Astrocyte (in vitro differentiated cells and primary cell): ENCODE results near the gene HSF5. TPM values are rescaled to one million over a fixed set of nuclear protein-coding genes. Genes with fewer than 3 reads are reported as not detected.

Experiments
- DNase-seq: peaks from one replicate; pipeline ENCODE4 v3.0.0-alpha.2; 2010; ENCODE audit warnings: low read depth
- FAIRE-seq: peaks from 2 replicates; lab custom pipeline; 2011; peaks lifted over from hg19 to GRCh38; lab: Jason Lieb, UNC
- H2AFZ ChIP-seq: 2 replicates; pipeline ENCODE4 v1.6.0; 2012; ENCODE audit warnings: low read depth, low read length, inconsistent platforms
- H3K27ac ChIP-seq: 2 replicates; pipeline ENCODE4 v1.5.1; 2011; ENCODE audit warnings: low read depth, low read length, inconsistent platforms
- H3K27me3 ChIP-seq: 2 replicates; pipeline ENCODE4 v1.6.0; 2011; ENCODE audit warnings: low read length, inconsistent platforms; ENCODE audit not compliant: insufficient read depth
- H3K36me3 ChIP-seq: 2 replicates; pipeline ENCODE4 v1.5.1; 2011; ENCODE audit warnings: low read length, inconsistent platforms; ENCODE audit not compliant: insufficient read depth
- H3K4me1 ChIP-seq: 2 replicates; pipeline ENCODE4 v1.5.1; 2011; ENCODE audit warnings: low read length, inconsistent platforms; ENCODE audit not compliant: insufficient read depth
- H3K4me2 ChIP-seq: 2 replicates; pipeline ENCODE4 v1.6.0; 2012; ENCODE audit warnings: low read length, inconsistent platforms
- H3K4me3 ChIP-seq: 2 replicates; pipeline ENCODE4 v1.5.1; 2011; ENCODE audit warnings: low read depth, mild to moderate bottlenecking, low read length, inconsistent platforms; ENCODE audit not compliant: insufficient read depth
- H3K79me2 ChIP-seq: 2 replicates; pipeline ENCODE4 v1.6.0; 2012; ENCODE audit warnings: mild to moderate bottlenecking, low read length, inconsistent platforms; ENCODE audit not compliant: insufficient read depth
- H3K9ac ChIP-seq: 2 replicates; pipeline ENCODE4 v1.6.0; 2012; ENCODE audit warnings: mild to moderate bottlenecking, low read length, inconsistent platforms
- H3K9me3 ChIP-seq: 2 replicates; pipeline ENCODE4 v1.5.1; 2012; ENCODE audit warnings: low read depth, mild to moderate bottlenecking, low read length, inconsistent platforms; ENCODE audit not compliant: insufficient read depth
- H4K20me1 ChIP-seq: 2 replicates; pipeline ENCODE4 v1.6.0; 2012; ENCODE audit warnings: low read length, inconsistent platforms; ENCODE audit not compliant: insufficient read depth
- H3K27ac Mint-ChIP-seq: one replicate; pipeline ENCODE4 v1.8.0; 2021; ENCODE audit warnings: mild to moderate bottlenecking, mixed read lengths; ENCODE audit not compliant: unreplicated experiment
- H3K27me3 Mint-ChIP-seq: one replicate; pipeline ENCODE4 v1.8.0; 2021; ENCODE audit warnings: low read depth, mixed read lengths; ENCODE audit not compliant: unreplicated experiment
- H3K36me3 Mint-ChIP-seq: one replicate; pipeline ENCODE4 v1.8.0; 2021; ENCODE audit warnings: low read depth, mixed read lengths; ENCODE audit not compliant: unreplicated experiment
- H3K4me1 Mint-ChIP-seq: one replicate; pipeline ENCODE4 v1.8.0; 2021; ENCODE audit warnings: low read depth, mixed read lengths; ENCODE audit not compliant: unreplicated experiment
- H3K4me3 Mint-ChIP-seq: one replicate; pipeline ENCODE4 v1.8.0; 2021; ENCODE audit warnings: mild to moderate bottlenecking, moderate library complexity, mixed read lengths; ENCODE audit not compliant: unreplicated experiment
- H3K9me3 Mint-ChIP-seq: one replicate; pipeline ENCODE4 v1.8.0; 2021; ENCODE audit warnings: mild to moderate bottlenecking, mixed read lengths; ENCODE audit not compliant: unreplicated experiment
- CTCF ChIP-seq: IDR thresholded peaks from 2 replicates; pipeline ENCODE4 v1.5.1; 2011; ENCODE audit warnings: low read depth, mild to moderate bottlenecking, inconsistent platforms, low read length, moderate library complexity; ENCODE audit not compliant: insufficient read depth
- EZH2 ChIP-seq: IDR thresholded peaks from 2 replicates; pipeline ENCODE4 v1.6.1; 2012; ENCODE audit warnings: mild to moderate bottlenecking, low read length, inconsistent platforms; ENCODE audit not compliant: insufficient read depth
- total RNA-seq: library from RNA; stranded (reverse); gene quantifications from 2 replicates; pipeline ENCODE4 v1.2.1, GENCODE V29; 2021

HSF5 gene
- total RNA-seq, 1 donor from 2014 or later: not detected

DNA sequence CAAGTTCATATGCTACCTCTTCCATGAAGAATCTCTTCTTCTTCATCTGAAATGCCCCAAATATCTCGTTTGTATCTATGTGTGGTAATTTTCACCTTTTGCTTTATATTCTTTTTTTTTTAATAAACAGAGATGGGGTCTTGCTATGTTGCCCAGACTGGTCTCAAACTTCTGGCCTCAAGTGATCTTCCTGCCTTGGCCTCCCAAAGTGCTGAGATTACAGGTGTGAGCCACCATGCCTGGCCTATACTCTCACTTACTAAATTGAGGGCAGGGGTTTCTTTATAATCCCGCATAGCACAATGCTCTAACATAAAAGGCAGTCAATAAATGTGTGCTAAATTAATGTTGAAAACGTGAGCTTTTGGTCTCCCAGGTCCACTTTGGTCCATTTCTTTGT, 101.5 kb downstream of the HSF5 start:
- Mint-ChIP-seq H3K4me3 (no peak overlapping the region), H3K9me3 (no peaks in the 10 kb centered on the region), H3K4me1 (peaks cover 14% of the 10 kb centered on the region), H3K27ac (no peak overlapping the region), H3K36me3 (no peaks in the 10 kb centered on the region), H3K27me3 (peaks cover 2% of the 10 kb centered on the region)
- no peaks in the 10 kb centered on the region for H3K79me2 ChIP-seq
- no peak for TF ChIP-seq CTCF
- no peaks in the 10 kb centered on the region for H4K20me1 ChIP-seq
- peaks cover 24% of the 10 kb centered on the region for H3K27me3 ChIP-seq
- no peak overlapping the region for H3K4me2 ChIP-seq
- H2AFZ ChIP-seq: no peak overlapping the region
- H3K4me3 ChIP-seq: no peak overlapping the region
- H3K27ac ChIP-seq: no peak overlapping the region
- no peak overlapping the region for H3K9ac ChIP-seq
- no peak for DNase-seq
- H3K9me3 ChIP-seq: no peaks in the 10 kb centered on the region
- no peaks in the 10 kb centered on the region for H3K36me3 ChIP-seq
- no peak for FAIRE-seq
- peaks cover 5% of the 10 kb centered on the region for H3K4me1 ChIP-seq

DNA sequence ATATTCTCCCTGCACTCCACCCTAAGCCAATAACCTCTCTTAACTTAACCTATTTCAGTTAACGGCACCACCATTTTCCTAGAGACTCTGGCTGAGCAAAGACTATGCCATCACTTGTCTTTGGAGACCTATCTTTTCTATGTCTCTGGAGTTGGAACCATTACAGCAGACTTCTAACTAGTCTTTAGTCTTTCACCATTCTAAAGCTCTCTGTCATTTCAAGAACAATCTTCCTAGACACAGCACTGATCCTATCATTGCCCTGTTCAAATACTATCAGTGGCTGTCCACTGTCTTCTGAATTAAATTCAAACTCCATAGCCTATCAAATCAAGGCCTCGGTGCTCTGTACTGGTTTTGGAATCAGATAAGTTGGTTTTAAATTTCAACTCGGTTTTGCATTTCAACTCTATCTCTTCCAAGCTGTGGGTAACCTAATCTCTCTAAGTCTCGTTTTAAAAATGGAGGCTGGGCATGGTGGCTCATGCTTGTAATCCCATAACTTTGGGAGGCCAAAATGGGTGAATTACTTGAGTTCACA, 102.8 kb downstream of the HSF5 start:
- Mint-ChIP-seq H3K27ac (no peak overlapping the region), H3K9me3 (no peaks in the 10 kb centered on the region), H3K27me3 (peaks cover 2% of the 10 kb centered on the region), H3K4me1 (peaks cover 17% of the 10 kb centered on the region), H3K36me3 (no peaks in the 10 kb centered on the region), H3K4me3 (no peak overlapping the region)
- no peak overlapping the region for H2AFZ ChIP-seq
- no peak overlapping the region for H3K4me2 ChIP-seq
- H3K36me3 ChIP-seq: no peaks in the 10 kb centered on the region
- H3K27ac ChIP-seq: no peak overlapping the region
- no peaks in the 10 kb centered on the region for H4K20me1 ChIP-seq
- no peaks in the 10 kb centered on the region for H3K4me1 ChIP-seq
- DNase-seq (no peak), FAIRE-seq (no peak)
- no peak overlapping the region for H3K4me3 ChIP-seq
- no peak overlapping the region for H3K9ac ChIP-seq
- peaks cover 18% of the 10 kb centered on the region for H3K27me3 ChIP-seq
- no peak for TF ChIP-seq EZH2
- TF ChIP-seq CTCF: no peak
- H3K9me3 ChIP-seq: no peaks in the 10 kb centered on the region
- no peaks in the 10 kb centered on the region for H3K79me2 ChIP-seq

DNA sequence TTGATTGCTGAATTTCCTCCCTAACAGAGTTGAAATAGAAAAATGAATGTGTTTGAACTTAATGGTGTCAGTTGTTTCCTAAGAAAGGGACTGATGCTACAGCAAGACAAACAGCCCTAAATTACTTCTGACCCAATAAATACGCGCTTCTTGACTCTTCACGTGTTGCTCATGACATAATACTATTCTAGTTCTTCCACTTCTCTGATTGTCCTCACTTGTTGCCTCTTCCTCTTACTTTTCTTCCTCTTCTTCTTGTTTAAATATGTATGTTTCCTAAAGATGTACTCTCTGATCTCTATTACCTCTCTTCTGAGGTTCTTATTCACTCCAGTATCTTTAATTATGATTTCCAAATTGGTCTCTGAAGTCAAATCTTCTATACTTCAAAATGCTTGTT, 103.3 kb downstream of the HSF5 start:
- peaks cover under 1% of the 10 kb centered on the region for H3K27me3 Mint-ChIP-seq
- H3K4me3 Mint-ChIP-seq: no peak overlapping the region
- no peaks in the 10 kb centered on the region for H3K79me2 ChIP-seq
- no peaks in the 10 kb centered on the region for H3K4me1 ChIP-seq
- no peak overlapping the region for H2AFZ ChIP-seq
- H3K9me3 ChIP-seq: no peaks in the 10 kb centered on the region
- peaks cover 20% of the 10 kb centered on the region for H3K27me3 ChIP-seq
- H3K4me2 ChIP-seq: no peak overlapping the region
- TF ChIP-seq CTCF (no peak), EZH2 (no peak)
- H3K36me3 Mint-ChIP-seq: no peaks in the 10 kb centered on the region
- no peak overlapping the region for H3K27ac Mint-ChIP-seq
- DNase-seq (no peak), FAIRE-seq (no peak)
- H3K27ac ChIP-seq: no peak overlapping the region
- no peaks in the 10 kb centered on the region for H3K9me3 Mint-ChIP-seq
- no peaks in the 10 kb centered on the region for H4K20me1 ChIP-seq
- no peak overlapping the region for H3K9ac ChIP-seq
- H3K4me1 Mint-ChIP-seq: peaks cover 18% of the 10 kb centered on the region
- no peaks in the 10 kb centered on the region for H3K36me3 ChIP-seq
- no peak overlapping the region for H3K4me3 ChIP-seq
